ENCODE measurements around the gene CACNA1D.

- TF ChIP-seq CTCF (IDR thresholded peaks at IDR 0.05) = no peak
- no peak for TF ChIP-seq ZFX (IDR thresholded peaks at IDR 0.05; ENCODE audit: borderline replicate concordance)
Observed at GRCh38 chr3:53818221-53819162, 324.1 kb downstream of the CACNA1D start.
